Activated CD4-positive, alpha-beta memory T cell treated with anti-CD3 and anti-CD28 coated beads, Interleukin-2, amount 10 ng/mL, durations not matched to agents 7 days and 5 days (primary cell): ENCODE data around the gene FBXW4. TPM values are rescaled to one million over a fixed set of nuclear protein-coding genes. Genes with fewer than 3 reads are reported as not detected.

ENCODE experiments used
- CTCF ChIA-PET: fragments of 350-600 bp; sonication (Branson Sonifier 250); formaldehyde crosslinking; loops from one replicate; lab custom pipeline; 2021; ENCODE audit warnings: antibody characterized with exemption, inconsistent platforms; lab: Charles Lee
- POLR2A ChIA-PET: fragments of 350-600 bp; sonication (Branson Sonifier 250); formaldehyde crosslinking; loops from one replicate; lab custom pipeline; 2021; ENCODE audit warnings: antibody characterized with exemption; lab: Charles Lee
- DNase-seq: peaks from one replicate; pipeline ENCODE4 v3.0.0-alpha.2; 2020
- H3K27ac Mint-ChIP-seq: one replicate; pipeline ENCODE4 v1.8.0; 2021; ENCODE audit warnings: mild to moderate bottlenecking, mixed read lengths
- H3K27me3 Mint-ChIP-seq: one replicate; pipeline ENCODE4 v1.8.0; 2021; ENCODE audit warnings: mixed read lengths
- H3K36me3 Mint-ChIP-seq: one replicate; pipeline ENCODE4 v1.8.0; 2021; ENCODE audit warnings: low read depth, mixed read lengths
- H3K4me1 Mint-ChIP-seq: one replicate; pipeline ENCODE4 v1.8.0; 2021; ENCODE audit warnings: mixed read lengths
- H3K4me3 Mint-ChIP-seq: one replicate; pipeline ENCODE4 v1.8.0; 2021; ENCODE audit warnings: mild to moderate bottlenecking, mixed read lengths
- H3K9me3 Mint-ChIP-seq: one replicate; pipeline ENCODE4 v1.8.0; 2021; ENCODE audit warnings: mixed read lengths
- total RNA-seq, 2 experiments: library from RNA; stranded (reverse); gene quantifications; one replicate each; pipeline ENCODE4 v1.2.3, GENCODE V29; 2021

The FBXW4 gene, protein sequence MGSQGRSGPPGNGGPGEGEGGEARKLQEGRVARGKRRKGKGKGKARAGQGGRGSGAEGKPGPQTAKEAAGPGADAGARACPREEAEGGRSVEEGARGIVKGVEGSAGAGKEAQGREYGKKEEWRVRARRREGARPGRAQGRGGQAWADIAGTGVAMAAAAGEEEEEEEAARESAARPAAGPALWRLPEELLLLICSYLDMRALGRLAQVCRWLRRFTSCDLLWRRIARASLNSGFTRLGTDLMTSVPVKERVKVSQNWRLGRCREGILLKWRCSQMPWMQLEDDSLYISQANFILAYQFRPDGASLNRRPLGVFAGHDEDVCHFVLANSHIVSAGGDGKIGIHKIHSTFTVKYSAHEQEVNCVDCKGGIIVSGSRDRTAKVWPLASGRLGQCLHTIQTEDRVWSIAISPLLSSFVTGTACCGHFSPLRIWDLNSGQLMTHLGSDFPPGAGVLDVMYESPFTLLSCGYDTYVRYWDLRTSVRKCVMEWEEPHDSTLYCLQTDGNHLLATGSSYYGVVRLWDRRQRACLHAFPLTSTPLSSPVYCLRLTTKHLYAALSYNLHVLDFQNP
- 10 to 100 TPM; 36.8 to 37.3 TPM for total RNA-seq

DNA sequence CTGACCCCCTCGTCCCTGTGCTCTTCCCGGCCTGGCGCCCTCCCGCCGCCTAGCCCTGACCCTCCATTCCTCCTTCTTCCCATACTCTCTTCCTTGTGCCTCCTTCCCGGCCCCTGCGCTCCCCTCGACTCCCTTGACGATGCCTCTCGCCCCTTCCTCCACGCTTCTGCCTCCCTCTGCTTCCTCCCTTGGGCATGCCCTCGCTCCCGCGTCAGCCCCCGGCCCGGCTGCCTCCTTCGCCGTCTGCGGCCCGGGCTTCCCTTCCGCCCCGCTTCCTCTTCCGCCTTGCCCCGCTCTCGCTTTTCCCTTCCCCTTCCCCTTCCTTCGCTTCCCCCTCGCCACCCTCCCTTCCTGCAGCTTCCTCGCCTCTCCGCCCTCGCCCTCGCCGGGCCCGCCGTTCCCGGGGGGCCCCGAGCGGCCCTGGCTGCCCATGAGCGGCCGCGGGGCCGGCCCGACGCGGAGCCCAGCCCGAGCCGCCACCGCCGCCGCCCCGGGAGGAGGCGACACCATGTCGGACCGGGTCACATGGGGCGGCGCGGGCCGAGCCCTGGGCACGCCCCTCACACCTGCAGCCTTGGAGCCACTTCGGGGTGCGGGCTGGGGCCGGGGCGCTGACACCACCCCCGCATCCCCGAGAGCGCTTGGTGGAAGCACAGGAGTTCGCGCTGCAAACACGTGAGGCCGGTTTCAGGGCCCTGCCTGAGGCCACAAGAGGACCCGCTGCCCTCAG, at the start of gene FBXW4:
TSS of gene FBXW4 (minus strand) at position 497 of the 730 bp plus-strand sequence. CDS start at position 432, 65 bp downstream.
- Mint-ChIP-seq H3K9me3 (no peaks in the 10 kb centered on the region), H3K27ac (peak within 1 kb of the TSS; percentile 97), H3K4me1 (peaks cover 35% of the 10 kb centered on the region), H3K36me3 (peaks cover 24% of the 10 kb centered on the region), H3K27me3 (no peaks in the 10 kb centered on the region), H3K4me3 (peak within 1 kb of the TSS; percentile 97)
- peak; percentile 75 for DNase-seq
- ChIA-PET POLR2A (interaction anchor here (0.8 to 3.5 kb wide), 13 partner anchors 10 to 700 kb away, joined by 3 to 22 read pairs (median 4); partner anchors contain the start of genes OGA, PDZD7, POLL and SFXN3), CTCF (interaction anchor here (1.2 to 2.7 kb wide), 2 partner anchors 86 to 92 kb away, joined by 3 to 7 read pairs; no protein-coding TSS in a partner anchor)

DNA sequence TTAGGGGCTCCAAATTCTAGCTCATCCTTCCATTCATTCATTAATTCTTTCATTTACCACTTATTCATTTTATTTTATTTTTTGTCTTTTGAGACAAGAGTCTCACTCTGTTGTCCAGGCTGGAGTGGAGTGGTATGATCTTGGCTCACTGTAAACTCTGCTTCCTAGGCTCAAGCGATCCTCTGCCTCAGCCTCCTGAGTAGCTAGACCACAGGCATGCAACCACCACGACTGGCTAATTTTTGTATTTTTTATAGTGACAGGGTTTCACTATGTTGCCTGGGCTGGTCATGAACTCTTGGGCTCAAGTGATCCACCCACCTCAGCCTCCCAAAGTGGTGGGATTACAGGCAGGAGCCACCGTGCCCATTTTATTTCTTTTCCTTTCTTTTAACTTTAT, 49.3 kb upstream of the FBXW4 start:
- ChIA-PET POLR2A (no interaction called here), CTCF (no interaction called here)
- Mint-ChIP-seq H3K4me3 (no peak overlapping the region), H3K36me3 (no peaks in the 10 kb centered on the region), H3K27ac (no peak overlapping the region), H3K27me3 (peaks cover 27% of the 10 kb centered on the region), H3K9me3 (no peaks in the 10 kb centered on the region), H3K4me1 (no peaks in the 10 kb centered on the region)
- DNase-seq: no peak

DNA sequence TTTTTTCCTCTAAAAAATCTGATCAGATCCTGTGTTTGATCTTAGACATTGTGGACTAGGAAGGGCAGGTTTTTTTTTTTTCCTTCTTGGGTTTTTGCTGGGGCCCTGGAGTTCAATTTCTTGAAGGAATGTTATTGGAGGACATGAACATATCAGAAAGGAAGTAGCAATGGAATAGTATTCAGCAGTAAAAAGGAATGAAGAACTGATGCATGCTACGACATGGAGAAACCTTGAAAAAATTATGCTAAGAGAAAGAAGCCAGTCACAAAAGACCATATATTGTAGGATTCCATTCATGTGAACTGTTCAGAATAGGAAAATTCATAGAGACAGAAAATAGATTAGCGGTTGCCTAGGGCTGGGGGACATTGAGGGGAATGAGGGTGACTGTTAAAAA, 47.0 kb upstream of the FBXW4 start:
- Mint-ChIP-seq H3K4me1 (no peaks in the 10 kb centered on the region), H3K27ac (no peak overlapping the region), H3K4me3 (no peak overlapping the region), H3K9me3 (no peaks in the 10 kb centered on the region), H3K27me3 (peaks cover 27% of the 10 kb centered on the region), H3K36me3 (no peaks in the 10 kb centered on the region)
- ChIA-PET POLR2A (no interaction called here), CTCF (interaction anchor here (1.2 kb wide), 1 partner anchor 139 kb away, joined by 3 read pairs; no protein-coding TSS in a partner anchor)
- no peak for DNase-seq

DNA sequence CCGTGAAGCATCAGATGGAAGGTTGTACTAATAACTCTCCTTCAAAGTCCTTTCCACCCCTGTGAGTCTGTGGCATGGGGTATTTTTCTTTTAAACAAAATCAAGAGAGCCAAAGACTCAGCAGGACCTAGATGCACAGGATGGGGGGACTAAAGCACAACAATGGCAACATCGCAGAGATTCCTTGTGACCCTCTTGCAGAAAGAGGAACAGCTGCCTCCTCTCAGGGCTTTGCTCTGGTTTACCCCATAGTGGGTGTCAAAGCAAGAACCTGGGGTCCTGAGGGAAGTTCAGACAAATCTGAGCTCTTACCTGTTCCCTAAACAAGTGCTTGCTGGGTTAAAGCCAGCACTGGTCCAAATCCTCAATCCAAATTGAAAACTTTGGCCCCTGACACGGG, 41.7 kb upstream of the FBXW4 start:
- Mint-ChIP-seq H3K4me1 (no peaks in the 10 kb centered on the region), H3K27ac (no peak overlapping the region), H3K9me3 (no peaks in the 10 kb centered on the region), H3K4me3 (no peak overlapping the region), H3K27me3 (peaks cover 26% of the 10 kb centered on the region), H3K36me3 (no peaks in the 10 kb centered on the region)
- no peak for DNase-seq
- ChIA-PET POLR2A (no interaction called here), CTCF (interaction anchor here (0.7 kb wide), 1 partner anchor 234 kb away, joined by 3 read pairs; no protein-coding TSS in a partner anchor)

DNA sequence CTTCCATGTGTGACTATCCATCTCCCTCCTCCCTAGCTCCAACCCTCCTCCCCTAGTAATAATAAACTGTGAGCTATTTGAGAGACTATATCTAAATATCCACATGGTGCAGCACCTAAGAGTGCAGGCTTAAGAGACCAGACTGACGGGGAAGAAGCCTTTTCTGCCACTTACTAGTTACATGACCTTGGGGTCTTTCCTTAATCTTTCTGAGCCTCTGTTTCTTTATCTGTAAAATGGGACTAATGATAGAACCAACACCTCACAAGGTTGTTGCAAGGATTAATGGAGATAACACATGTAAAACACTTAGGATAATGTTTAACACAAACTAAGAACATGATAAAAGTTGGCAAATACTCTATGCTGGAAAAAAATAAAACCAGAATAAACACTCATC, 37.1 kb upstream of the FBXW4 start:
- Mint-ChIP-seq H3K4me3 (no peak overlapping the region), H3K27me3 (peaks cover 28% of the 10 kb centered on the region), H3K27ac (no peak overlapping the region), H3K9me3 (no peaks in the 10 kb centered on the region), H3K4me1 (no peaks in the 10 kb centered on the region), H3K36me3 (no peaks in the 10 kb centered on the region)
- ChIA-PET POLR2A (no interaction called here), CTCF (interaction anchor here (1.0 kb wide), 1 partner anchor 278 kb away, joined by 4 read pairs; no protein-coding TSS in a partner anchor)
- no peak for DNase-seq

DNA sequence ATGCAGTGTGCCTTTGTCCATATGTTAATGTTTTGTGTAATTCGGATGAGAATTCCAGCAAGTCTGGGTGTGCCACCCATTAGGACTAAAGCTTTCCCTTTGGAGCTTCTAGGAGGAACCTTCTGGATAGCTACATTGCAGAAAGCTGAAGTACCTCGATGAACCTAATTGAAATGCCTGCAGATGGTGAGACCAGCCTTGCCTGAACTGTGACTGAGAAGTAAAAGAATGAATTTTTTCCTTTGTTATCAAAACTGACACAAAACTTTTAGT, 31.1 kb upstream of the FBXW4 start:
- ChIA-PET CTCF (no interaction called here), POLR2A (no interaction called here)
- Mint-ChIP-seq H3K27ac (no peak overlapping the region), H3K4me3 (no peak overlapping the region), H3K9me3 (no peaks in the 10 kb centered on the region), H3K36me3 (no peaks in the 10 kb centered on the region), H3K27me3 (peaks cover 8% of the 10 kb centered on the region), H3K4me1 (peaks cover 15% of the 10 kb centered on the region)
- no peak for DNase-seq

DNA sequence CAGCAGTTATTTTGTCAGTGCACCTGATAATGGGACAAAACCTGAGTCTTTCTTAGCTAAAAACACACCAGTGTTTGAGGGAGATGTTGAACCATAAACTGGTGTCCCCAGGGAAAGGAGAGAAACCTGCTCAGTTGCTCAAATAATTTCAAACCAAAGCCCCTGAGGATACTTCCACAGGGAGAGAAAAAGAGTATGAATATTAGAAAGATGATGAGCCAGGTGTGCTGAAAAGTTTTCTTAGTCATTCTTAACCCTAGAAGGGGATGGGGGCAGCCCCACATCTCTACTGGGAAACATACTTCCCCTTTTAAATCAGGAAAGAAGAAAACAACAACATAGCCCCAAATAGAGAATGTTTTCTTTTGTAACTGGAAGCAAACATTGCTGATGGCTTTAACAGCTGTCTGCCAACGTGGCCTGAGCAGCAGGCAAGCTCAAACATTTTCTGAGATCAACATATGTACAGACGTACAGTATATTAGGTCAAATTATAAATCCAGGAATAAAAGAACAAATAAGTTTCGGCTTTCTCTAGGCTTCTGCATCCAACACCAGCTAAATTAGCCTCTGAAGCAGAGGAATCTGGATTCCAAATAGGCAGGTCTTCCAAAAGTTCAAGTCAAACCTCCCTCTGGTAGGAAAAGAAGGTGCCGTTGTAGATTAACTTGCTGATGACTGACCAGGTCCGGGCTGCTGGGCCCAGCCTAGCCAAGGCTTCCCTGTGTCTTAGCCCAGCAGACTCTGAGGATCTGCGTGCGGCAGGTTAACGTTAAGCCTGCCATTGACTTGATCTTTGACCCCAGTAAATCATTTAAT, 30.5 kb upstream of the FBXW4 start:
- Mint-ChIP-seq H3K27ac (no peak overlapping the region), H3K36me3 (no peaks in the 10 kb centered on the region), H3K4me1 (peaks cover 15% of the 10 kb centered on the region), H3K4me3 (no peak overlapping the region), H3K9me3 (no peaks in the 10 kb centered on the region), H3K27me3 (peaks cover 8% of the 10 kb centered on the region)
- POLR2A ChIA-PET: no interaction called here
- CTCF ChIA-PET: no interaction called here
- no peak for DNase-seq

DNA sequence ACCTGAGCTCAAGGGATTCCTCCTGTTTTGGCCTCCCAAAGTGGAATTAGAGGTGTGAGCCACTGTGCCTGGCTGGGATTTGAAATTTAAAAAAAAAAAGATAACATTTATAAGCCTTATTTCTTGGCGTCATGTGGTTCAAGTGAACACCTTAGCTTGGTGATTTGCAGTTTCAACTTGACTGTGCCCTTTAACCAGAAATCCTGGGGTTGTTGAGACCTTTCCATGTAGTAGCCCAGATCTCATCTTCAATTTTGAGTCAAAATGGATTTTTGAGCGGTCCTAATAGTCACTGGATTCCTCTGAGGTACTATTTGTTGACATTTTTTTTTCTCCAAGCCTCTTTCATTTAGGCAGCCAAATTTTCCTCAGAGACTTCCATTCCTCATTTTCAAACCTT, 29.5 kb upstream of the FBXW4 start:
- H3K4me3 Mint-ChIP-seq: no peak overlapping the region
- DNase-seq: no peak
- CTCF ChIA-PET: interaction anchor here (0.7 kb wide), 1 partner anchor 188 kb away, joined by 3 read pairs; no protein-coding TSS in a partner anchor
- H3K4me1 Mint-ChIP-seq: peaks cover 15% of the 10 kb centered on the region
- POLR2A ChIA-PET: no interaction called here
- H3K9me3 Mint-ChIP-seq: no peaks in the 10 kb centered on the region
- no peak overlapping the region for H3K27ac Mint-ChIP-seq
- peaks cover 7% of the 10 kb centered on the region for H3K27me3 Mint-ChIP-seq
- H3K36me3 Mint-ChIP-seq: no peaks in the 10 kb centered on the region

DNA sequence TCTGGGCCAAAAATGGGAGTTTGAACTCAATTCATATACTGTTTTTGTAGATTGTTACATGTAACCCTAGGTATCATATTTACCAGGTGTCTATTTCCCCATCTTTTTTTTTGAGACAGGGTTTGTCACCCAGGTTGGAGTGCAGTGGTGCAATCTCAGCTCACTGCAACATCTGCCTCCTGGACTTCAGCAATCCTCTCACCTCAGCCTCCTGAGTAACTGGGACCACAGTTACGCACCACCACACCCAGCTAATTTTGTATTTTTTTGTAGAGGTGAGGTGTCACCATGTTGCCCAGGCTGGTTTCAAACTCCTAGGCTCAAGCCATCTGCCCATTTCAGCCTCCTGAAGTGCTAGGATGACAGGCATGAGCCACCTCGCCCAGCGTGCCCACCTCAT, 28.2 kb upstream of the FBXW4 start:
- H3K9me3 Mint-ChIP-seq: no peaks in the 10 kb centered on the region
- H3K27me3 Mint-ChIP-seq: peaks cover 3% of the 10 kb centered on the region
- H3K36me3 Mint-ChIP-seq: no peaks in the 10 kb centered on the region
- no peak overlapping the region for H3K4me3 Mint-ChIP-seq
- no peak overlapping the region for H3K27ac Mint-ChIP-seq
- CTCF ChIA-PET: interaction anchor here (2.1 kb wide), 1 partner anchor 58 kb away, joined by 6 read pairs; no protein-coding TSS in a partner anchor
- no peak for DNase-seq
- POLR2A ChIA-PET: no interaction called here
- H3K4me1 Mint-ChIP-seq: peaks cover 15% of the 10 kb centered on the region

DNA sequence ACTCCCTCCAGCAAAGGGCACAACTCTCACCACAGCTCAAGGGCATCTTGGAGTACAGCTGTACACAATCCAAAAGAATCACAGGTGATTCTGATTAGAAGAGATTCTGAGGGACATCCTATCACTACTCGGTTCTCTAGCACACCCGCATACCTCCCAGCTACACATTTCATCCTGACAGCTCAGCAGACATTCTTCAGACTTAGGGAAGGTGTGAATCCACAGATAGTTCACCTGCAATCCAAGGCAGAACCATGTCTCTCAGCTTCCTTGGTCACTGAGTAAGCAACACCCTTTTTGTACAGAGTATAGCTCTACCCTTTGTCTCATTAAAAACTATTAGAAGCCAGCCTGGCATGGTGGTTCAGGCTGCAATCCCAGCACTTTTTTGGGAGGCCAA, 26.8 kb upstream of the FBXW4 start:
- H3K4me3 Mint-ChIP-seq: no peak overlapping the region
- CTCF ChIA-PET: interaction anchor here (2.1 kb wide), 1 partner anchor 59 kb away, joined by 6 read pairs; no protein-coding TSS in a partner anchor
- no peak overlapping the region for H3K27ac Mint-ChIP-seq
- no peaks in the 10 kb centered on the region for H3K9me3 Mint-ChIP-seq
- H3K4me1 Mint-ChIP-seq: peaks cover 21% of the 10 kb centered on the region
- no peak for DNase-seq
- H3K36me3 Mint-ChIP-seq: no peaks in the 10 kb centered on the region
- H3K27me3 Mint-ChIP-seq: no peaks in the 10 kb centered on the region
- POLR2A ChIA-PET: no interaction called here

DNA sequence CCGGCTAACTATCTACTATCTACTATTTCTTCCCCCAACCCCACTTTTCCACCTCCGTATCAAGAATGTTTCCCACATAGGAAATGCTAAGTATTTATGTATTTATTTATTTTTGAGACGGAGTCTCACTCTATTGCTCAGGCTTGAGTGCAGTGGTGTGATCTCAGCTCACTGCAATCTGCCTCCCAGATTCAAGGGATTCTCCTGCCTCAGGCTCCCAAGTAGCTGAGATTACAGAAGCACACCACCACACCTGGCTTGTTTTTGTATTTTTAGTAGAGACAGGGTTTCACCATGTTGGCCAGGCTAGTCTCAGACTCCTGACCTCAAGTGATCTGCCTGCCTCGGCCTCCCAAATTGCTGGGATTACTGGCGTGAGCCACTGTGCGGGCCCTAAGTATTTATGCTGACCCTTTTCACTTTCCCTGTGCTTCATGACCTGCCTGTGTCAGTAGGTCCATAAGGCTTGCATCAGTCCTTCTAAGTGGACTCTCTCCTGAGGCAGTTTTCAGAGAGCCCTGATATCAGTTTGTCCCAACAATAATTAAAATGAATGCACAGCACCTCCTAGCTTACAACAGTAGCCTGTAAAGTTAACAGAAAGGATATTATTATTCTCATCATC, 25.7 kb upstream of the FBXW4 start:
- POLR2A ChIA-PET: no interaction called here
- CTCF ChIA-PET: no interaction called here
- H3K27ac Mint-ChIP-seq: no peak overlapping the region

DNA sequence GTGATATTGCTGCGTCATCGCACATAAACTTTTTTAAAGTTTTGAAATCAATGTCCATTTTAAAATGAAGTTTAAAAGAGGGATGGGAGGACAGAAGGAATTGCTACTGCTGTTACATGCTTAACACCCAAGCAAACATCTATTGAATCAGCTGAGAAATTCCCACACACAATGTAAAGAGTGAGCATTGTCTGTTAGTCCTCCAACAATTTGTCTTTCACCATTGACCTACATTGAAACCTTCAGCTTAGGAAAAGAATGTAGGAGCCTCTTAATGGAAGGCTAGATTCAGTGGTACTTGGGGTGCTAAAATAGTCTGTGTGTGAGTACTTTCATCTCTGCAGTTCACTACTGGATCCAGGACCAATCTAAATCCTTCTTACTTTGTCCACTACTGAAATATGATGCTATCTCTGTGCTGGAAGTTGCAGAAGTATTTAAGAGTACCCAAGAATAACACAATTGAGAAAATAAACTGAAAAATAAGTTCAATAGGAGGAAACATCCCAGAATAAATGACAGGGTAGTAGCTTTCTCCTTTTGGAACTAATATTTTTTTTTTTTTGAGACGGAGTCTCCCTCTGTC, 23.8 kb upstream of the FBXW4 start:
- no peaks in the 10 kb centered on the region for H3K36me3 Mint-ChIP-seq
- H3K4me3 Mint-ChIP-seq: no peak overlapping the region
- H3K9me3 Mint-ChIP-seq: no peaks in the 10 kb centered on the region
- peaks cover 17% of the 10 kb centered on the region for H3K4me1 Mint-ChIP-seq
- no peak for DNase-seq
- no peak overlapping the region for H3K27ac Mint-ChIP-seq
- peaks cover 4% of the 10 kb centered on the region for H3K27me3 Mint-ChIP-seq
- CTCF ChIA-PET: interaction anchor here (0.7 to 1.2 kb wide), 2 partner anchors 16 to 63 kb away, joined by 3 read pairs; no protein-coding TSS in a partner anchor
- POLR2A ChIA-PET: interaction anchor here (1.1 kb wide), 1 partner anchor 23 kb away, joined by 4 read pairs; no protein-coding TSS in a partner anchor

More for the DNA sequence above, 25.7 kb upstream of the FBXW4 start:
- peaks cover 26% of the 10 kb centered on the region for H3K4me1 Mint-ChIP-seq
- H3K27me3 Mint-ChIP-seq: no peaks in the 10 kb centered on the region
- H3K36me3 Mint-ChIP-seq: no peaks in the 10 kb centered on the region
- H3K4me3 Mint-ChIP-seq: no peak overlapping the region
- H3K9me3 Mint-ChIP-seq: no peaks in the 10 kb centered on the region
- DNase-seq: no peak
